Measurements from ENCODE around the gene CCDC136.

CCDC136 gene

DNA sequence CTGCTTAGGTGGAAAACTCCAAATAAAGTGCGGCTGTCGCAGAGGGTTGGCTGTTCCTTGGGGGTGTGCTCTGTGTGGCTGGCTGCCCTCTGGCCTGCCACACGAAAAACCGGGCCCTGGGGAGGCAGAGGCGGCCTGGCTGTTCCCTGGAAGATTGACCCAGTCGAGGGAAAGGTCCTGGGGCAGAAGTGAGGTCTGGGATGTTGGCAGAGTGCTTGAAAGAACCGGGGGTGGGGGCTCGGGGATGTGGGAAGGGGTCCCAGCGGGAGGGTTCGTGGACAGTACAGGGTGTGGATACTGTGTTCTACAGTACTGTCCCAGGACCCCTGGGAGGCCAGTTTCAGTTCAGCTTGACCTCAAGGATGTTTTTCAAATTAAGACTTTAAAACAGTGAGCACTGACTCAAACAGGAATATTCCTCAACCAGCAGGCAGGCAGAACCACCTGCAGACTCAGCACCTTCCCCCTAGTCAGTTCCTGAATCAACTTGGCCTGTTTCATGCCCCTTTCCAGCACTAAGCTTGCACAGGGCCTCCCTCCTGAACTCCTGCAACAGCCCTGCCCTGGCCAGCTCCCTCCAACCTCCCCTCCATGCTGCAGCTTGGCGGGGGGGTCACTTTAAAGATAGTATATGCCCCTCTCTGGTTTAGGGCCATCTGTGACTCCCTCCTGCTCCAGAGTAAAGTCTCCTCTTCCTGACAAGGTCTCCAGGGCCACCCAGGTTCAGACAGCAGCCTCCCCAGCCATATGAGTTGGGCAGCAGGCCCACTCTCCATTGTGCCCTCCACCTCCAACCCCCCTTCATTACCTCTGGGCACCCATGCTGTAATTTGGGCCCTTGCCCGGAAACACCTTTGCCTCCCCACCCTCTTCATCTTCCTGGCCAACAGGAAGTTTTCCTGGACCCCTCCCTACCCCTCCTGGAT is 67.7 kb downstream of the CCDC136 start:
- TF ChIP-seq CTCF (IDR thresholded peaks at IDR 0.05; ENCODE audit: low read depth, low read length), result no peak
- no peak overlapping the region for H3K4me3 ChIP-seq (ENCODE audit: low read depth, low read length)

GRCh38 chr7:128860158-128861073 is 68.6 kb downstream of the CCDC136 start:
- H3K4me3 ChIP-seq (ENCODE audit: low read depth, low read length), result no peak overlapping the region
- TF ChIP-seq CTCF (IDR thresholded peaks at IDR 0.05; ENCODE audit: low read depth, low read length), result no peak

DNA sequence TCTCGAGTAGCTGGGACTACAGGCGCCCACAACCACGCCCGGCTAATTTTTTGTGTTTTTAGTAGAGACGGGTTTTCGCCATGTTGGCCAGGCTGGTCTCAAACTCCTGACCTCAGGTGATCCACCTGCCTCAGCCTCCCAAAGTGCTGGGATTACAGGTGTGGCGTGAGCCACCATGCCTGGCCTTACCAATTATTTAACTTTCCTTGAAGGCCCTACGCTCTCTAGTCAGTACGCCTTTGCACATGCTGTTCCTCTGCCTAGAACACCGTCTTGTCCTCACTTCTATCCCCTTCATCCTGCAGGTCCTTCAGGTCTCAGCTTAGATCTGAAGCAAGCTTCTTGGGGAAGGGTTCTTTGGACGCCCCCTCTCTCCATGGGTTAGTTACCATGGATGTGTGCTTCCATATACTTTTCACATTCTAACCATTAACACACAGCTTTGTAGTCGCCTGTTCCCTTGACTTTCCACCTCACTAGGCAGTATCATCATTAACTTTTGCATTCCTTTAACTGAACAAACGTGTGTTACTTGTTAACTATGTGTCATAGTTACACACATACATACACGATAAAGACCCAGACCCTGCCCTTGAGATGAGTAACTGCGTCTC is 70.3 kb downstream of the CCDC136 start:
- no peak for TF ChIP-seq CTCF (IDR thresholded peaks at IDR 0.05; ENCODE audit: low read depth, low read length)
- H3K4me3 ChIP-seq (ENCODE audit: low read depth, low read length), result peak overlapping the region; percentile 95

DNA sequence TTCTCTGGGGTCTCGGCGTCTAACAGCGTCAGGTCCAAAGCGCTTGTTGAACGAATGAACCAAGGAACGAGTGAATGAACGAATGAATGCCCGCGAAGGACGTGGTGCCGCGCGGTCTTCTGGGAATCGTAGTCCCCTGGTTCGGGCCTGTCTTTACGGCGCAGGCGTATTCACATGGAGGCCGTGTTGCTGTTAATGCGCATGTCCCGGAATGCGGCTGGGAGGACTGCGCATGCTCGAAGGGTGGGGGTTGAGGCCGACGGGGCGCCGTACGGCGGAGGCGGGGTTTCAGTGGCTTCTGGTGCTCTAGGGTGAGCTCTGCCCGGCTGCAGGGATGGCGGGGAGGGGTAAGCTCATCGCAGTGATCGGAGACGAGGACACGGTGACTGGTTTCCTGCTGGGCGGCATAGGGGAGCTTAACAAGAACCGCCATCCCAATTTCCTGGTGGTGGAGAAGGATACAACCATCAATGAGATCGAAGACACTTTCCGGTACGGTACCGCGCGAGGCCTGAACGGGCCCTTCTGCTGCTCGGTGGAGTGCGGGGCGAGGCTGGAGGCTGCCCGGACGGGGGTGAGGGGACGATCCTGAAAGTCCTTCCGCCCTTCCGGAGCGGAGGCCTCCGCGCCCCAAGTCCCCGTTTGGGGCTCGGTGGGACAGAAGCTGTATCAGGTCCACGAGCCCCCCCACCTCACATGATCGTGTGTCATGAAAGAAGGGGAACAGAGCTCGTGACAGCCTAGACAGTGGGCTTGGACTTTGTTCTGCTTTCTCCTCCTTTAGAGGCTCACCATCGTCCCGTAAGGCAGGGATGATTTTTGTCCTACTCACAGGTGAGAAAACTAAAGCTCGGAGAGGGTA is 71.0 kb downstream of the CCDC136 start, which contains the start of gene ATP6V1F:
ATP6V1F (plus strand) TSS at position 286 of the 862 bp plus-strand sequence; CDS start at position 335, 49 bp downstream.
- TF ChIP-seq CTCF (IDR thresholded peaks at IDR 0.05; ENCODE audit: low read depth, low read length), result no peak
- peak within 1 kb of the TSS; percentile 95 for H3K4me3 ChIP-seq (ENCODE audit: low read depth, low read length)

DNA sequence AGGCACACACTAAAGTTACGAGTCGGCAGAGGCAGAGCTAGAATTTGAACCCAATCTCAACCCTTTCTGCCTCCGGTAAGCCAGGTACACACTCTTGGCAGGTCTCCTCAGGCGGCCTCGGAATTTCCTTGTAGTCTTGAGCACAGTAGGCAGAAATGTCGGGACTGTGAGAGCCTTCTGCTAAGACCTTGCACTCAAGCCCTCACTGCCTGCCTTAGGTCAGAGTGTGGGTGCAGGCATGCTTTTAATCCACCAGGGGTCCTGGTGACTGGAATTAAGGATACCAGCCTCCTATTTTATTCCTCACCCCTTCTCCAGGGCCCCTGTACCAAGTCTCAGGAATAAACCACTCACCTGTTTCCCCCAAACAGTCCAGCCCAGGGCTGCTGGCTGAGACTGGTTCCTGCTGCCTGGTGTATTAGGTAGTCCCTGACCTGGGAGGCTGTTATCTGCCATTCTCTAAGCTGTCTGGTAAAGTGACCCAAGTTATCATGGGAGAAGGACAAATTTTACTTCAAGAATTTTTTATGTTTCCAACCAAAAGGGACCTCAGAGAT is 71.7 kb downstream of the CCDC136 start:
- peak; percentile 50 for TF ChIP-seq CTCF (IDR thresholded peaks at IDR 0.05; ENCODE audit: low read depth, low read length)
- peak overlapping the region; percentile 95 for H3K4me3 ChIP-seq (ENCODE audit: low read depth, low read length)

DNA sequence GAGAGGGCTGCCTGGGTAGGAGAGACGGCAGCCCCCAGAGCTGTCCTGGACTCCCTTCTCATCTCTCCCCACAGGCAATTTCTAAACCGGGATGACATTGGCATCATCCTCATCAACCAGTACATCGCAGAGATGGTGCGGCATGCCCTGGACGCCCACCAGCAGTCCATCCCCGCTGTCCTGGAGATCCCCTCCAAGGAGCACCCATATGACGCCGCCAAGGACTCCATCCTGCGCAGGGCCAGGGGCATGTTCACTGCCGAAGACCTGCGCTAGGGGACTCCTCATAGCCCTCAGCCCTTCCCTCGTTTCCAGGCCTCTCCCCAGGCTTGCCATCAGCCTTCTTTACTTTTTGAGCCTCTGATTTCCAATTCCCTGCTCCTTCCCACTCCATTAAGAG is 73.5 kb downstream of the CCDC136 start:
- no peak for TF ChIP-seq CTCF (IDR thresholded peaks at IDR 0.05; ENCODE audit: low read depth, low read length)

More for the DNA sequence above, 73.5 kb downstream of the CCDC136 start:
- no peak overlapping the region for H3K4me3 ChIP-seq (ENCODE audit: low read depth, low read length)
